NT2/D1 (cell line): ENCODE data around the gene PAK1.

Source experiments
- DNase-seq: peaks from one replicate; pipeline ENCODE4 v3.0.0-alpha.2; 2011; ENCODE audit warnings: low read depth, low spot score
- H3K27me3 ChIP-seq: 2 replicates; pipeline ENCODE4 v1.6.0; 2011; ENCODE audit warnings: mild to moderate bottlenecking; ENCODE audit not compliant: insufficient read length, insufficient read depth
- H3K36me3 ChIP-seq: 2 replicates; pipeline ENCODE4 v1.6.1; 2011; ENCODE audit warnings: mild to moderate bottlenecking, low read length, mixed read lengths; ENCODE audit not compliant: insufficient read depth, insufficient read length
- H3K4me1 ChIP-seq: 2 replicates; pipeline ENCODE4 v1.5.1; 2011; ENCODE audit not compliant: insufficient read depth, insufficient read length
- H3K4me3 ChIP-seq: 2 replicates; pipeline ENCODE4 v1.5.1; 2011; ENCODE audit warnings: low read depth; ENCODE audit not compliant: insufficient read length
- H3K9ac ChIP-seq: 2 replicates; pipeline ENCODE4 v1.6.0; 2011; ENCODE audit warnings: low read depth; ENCODE audit not compliant: insufficient read length
- H3K9me3 ChIP-seq: 2 replicates; pipeline ENCODE4 v1.5.1; 2011; ENCODE audit warnings: mild to moderate bottlenecking, low read length; ENCODE audit not compliant: insufficient read depth
- SUZ12 ChIP-seq: IDR thresholded peaks from 2 replicates; pipeline ENCODE4 v1.6.1; 2011; ENCODE audit not compliant: insufficient read length, insufficient read depth; ENCODE audit errors: extremely low read depth
- YY1 ChIP-seq: IDR thresholded peaks from 2 replicates; pipeline ENCODE4 v1.6.1; 2011; ENCODE audit not compliant: insufficient read length, insufficient read depth
- ZNF274 ChIP-seq: IDR thresholded peaks from 2 replicates; pipeline ENCODE4 v1.6.1; 2011; ENCODE audit warnings: mild to moderate bottlenecking, low read depth, low read length

PAK1 gene

DNA sequence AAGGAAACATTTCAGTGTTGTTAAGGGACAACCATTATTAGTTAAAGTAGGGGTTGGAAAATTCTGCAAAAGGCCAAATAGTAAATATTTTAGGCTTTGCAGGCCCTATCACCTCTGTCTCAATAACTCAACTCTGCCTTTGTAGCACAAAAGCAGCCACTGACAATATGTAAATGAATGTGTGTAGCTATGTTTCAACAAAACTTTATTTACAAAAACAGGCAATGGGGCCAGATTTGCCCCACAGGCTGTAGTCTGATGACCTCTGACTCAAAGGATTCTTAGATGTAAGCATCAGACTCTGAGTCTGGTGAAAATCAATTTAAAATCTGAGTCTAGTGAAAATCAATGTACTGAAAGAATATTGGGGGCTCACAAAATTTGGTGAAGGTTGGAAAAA is 50.3 kb downstream of the PAK1 start:
- no peak for DNase-seq
- no peaks in the 10 kb centered on the region for H3K36me3 ChIP-seq
- H3K9ac ChIP-seq, result no peak overlapping the region
- H3K4me3 ChIP-seq, result no peak overlapping the region
- H3K27me3 ChIP-seq, result no peaks in the 10 kb centered on the region
- H3K9me3 ChIP-seq, result no peaks in the 10 kb centered on the region
- no peaks in the 10 kb centered on the region for H3K4me1 ChIP-seq
- TF ChIP-seq ZNF274 (no peak), YY1 (no peak), SUZ12 (no peak)

DNA sequence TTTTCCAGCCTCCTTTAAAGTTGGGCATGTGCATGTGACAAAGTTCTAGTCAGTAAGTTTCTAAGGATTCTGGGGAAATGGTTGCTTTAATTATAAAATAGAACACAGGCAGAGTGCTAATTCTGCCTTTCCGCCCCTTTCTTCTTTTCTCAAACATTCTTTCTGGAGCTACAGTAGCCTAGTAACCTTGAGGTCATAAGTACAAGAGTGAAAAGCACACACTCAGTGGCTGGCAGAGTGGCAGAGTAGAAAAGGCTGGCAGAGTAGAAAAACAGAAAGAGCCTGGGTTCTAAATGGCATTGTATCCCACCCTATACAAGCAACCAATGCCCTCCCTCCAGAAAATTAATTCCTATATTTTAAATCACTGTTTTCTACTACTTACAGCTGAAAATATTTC is 51.2 kb downstream of the PAK1 start:
- Histone ChIP-seq H3K9ac (no peak overlapping the region), H3K9me3 (no peaks in the 10 kb centered on the region), H3K4me3 (no peak overlapping the region), H3K4me1 (no peaks in the 10 kb centered on the region), H3K27me3 (no peaks in the 10 kb centered on the region), H3K36me3 (no peaks in the 10 kb centered on the region)
- DNase-seq, result no peak
- TF ChIP-seq SUZ12, result no peak
- no peak for TF ChIP-seq ZNF274
- TF ChIP-seq YY1, result no peak

DNA sequence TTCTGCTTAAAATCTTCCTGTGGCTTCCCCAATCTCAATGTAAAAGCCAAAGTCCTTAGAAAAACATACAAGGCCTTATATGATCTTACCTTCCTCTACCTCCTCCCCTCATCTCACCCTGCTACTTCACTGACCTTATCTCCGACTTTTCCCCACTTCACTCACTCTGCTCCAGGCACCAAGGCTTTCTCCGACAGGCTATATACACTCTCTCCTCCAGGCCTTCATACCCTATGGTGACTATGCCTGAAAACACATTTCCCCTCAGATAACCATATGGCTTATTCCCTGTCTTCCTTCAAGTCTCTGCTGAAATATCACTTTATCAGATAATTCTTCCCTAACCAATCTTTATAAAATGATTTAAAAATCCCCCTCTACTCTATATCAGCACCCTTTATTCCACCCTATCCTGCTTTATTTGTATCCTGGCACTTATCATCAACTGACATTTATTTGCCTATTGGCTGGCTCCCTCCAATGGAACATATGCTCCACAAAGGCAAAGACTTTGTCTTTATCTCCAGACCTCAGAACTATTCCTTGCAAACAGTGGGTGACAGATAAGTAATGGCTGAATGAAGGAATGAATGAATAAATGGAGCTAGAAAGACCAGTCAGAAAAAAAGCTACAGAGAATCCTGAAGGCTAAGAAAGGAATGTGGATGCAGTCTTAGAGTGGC is 52.7 kb downstream of the PAK1 start:
- Histone ChIP-seq H3K9me3 (no peaks in the 10 kb centered on the region), H3K4me1 (no peaks in the 10 kb centered on the region), H3K9ac (no peak overlapping the region), H3K27me3 (no peaks in the 10 kb centered on the region), H3K36me3 (no peaks in the 10 kb centered on the region), H3K4me3 (no peak overlapping the region)
- no peak for DNase-seq
- TF ChIP-seq SUZ12, result no peak
- no peak for TF ChIP-seq YY1
- no peak for TF ChIP-seq ZNF274

DNA sequence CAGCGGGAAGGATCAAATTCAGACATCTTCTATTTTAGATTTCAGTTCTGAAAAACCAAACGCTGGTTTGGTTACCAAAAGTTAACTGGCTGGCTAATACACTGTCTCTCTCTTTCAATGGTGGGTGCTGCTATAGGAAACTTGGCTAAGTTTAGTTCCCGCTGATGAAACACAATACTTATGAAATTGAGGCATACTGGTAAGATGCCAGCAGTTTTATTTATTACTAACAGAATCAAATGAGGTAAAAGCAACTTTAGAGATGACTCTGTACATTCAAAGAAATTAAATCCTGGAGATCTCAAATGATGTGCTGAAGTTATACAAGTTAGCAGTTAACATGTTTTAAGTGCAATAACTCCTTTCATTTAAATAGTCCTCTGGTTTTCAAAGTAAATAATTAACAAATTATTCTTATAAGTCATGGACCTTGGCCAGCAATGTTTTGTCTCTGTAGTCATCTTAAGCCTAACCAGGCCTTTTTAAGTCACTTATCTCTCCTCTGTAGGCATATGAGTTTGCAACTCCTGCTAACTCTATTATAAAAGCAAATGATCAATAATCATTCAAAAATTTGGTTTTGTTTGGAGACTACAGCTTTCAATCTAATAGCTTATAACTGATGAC is 54.8 kb downstream of the PAK1 start:
- H3K27me3 ChIP-seq, result no peaks in the 10 kb centered on the region
- no peaks in the 10 kb centered on the region for H3K36me3 ChIP-seq
- H3K4me1 ChIP-seq, result no peaks in the 10 kb centered on the region
- DNase-seq, result no peak
- no peak overlapping the region for H3K4me3 ChIP-seq
- no peak for TF ChIP-seq ZNF274
- TF ChIP-seq SUZ12, result no peak
- no peak for TF ChIP-seq YY1
- no peaks in the 10 kb centered on the region for H3K9me3 ChIP-seq
- no peak overlapping the region for H3K9ac ChIP-seq

DNA sequence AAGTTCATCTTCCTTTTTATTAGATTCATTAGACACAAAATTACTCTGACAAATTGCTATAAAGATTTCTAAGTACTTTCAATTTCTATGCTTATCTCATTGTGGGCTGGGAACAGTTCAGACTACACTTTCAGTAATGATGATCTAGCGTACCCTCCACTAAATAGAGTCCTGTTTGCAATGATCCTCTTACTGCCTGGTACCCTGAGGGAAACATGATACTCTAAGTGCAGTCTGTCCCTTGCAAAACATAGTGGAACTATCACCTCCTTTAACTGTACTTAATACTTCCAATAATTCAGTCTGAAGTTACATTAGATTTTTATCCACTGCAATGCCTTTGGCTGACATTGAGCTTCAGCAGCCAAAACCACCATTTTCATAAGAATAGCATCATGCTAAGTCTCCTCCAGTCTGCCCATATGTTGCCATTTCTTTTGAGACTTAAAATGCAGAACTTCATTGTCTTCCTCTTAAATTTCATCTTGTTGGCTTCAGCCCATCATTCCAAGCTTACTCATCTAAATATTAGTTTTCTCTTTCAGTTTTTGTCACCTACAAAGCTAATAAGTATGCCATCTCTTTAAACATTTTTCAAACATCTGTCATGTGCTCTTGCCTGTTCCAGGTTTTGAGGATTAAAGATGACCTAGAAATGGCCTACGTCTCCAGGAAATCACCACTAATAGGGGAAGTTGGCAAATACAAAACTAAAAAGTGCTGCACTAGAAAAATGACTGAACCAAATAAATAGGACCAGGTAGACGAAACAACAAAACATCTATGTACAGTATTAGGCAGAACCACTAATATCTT is 55.5 kb downstream of the PAK1 start:
- no peak for DNase-seq
- TF ChIP-seq YY1, result no peak
- no peak for TF ChIP-seq SUZ12
- no peak for TF ChIP-seq ZNF274
- H3K27me3 ChIP-seq, result no peaks in the 10 kb centered on the region
- no peaks in the 10 kb centered on the region for H3K4me1 ChIP-seq
- H3K4me3 ChIP-seq, result no peak overlapping the region
- no peaks in the 10 kb centered on the region for H3K36me3 ChIP-seq
- no peak overlapping the region for H3K9ac ChIP-seq
- H3K9me3 ChIP-seq, result no peaks in the 10 kb centered on the region

DNA sequence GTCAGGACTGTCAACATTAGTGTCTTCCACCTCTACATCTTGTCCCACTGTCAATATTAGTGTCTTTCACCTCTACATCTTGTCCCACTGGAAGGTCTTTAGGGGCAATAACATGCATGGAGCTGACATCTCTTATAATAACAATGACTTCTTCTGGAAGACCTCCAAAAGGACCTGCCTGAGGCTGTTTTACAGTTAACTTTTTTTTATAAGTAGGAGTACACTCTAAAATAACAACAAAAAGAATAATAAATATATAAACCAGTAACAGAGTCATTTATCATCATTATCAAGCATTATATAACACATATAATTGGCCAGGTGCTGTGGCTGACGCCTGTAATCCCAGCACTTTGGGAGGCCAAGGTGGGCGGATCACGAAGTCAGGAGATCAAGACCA is 57.5 kb downstream of the PAK1 start:
- no peak overlapping the region for H3K9ac ChIP-seq
- DNase-seq, result no peak
- H3K4me1 ChIP-seq, result no peaks in the 10 kb centered on the region
- TF ChIP-seq ZNF274 (no peak), YY1 (no peak), SUZ12 (no peak)
- H3K27me3 ChIP-seq, result no peaks in the 10 kb centered on the region
- no peak overlapping the region for H3K4me3 ChIP-seq
- no peaks in the 10 kb centered on the region for H3K36me3 ChIP-seq
- H3K9me3 ChIP-seq, result no peaks in the 10 kb centered on the region
